B cell (primary cell): ENCODE results near the gene BRIP1. TPM values are rescaled to one million over a fixed set of nuclear protein-coding genes. Genes with fewer than 3 reads are reported as not detected.

ENCODE experiments used
- ATAC-seq: fragments of 200-7000 bp; cut with Tn5 transposase; one replicate; pipeline ENCODE4 v1.10.0; 2021; ENCODE audit warnings: low read depth, mild to moderate bottlenecking, moderate number of reproducible peaks, moderate library complexity
- CTCF ChIA-PET: fragments of 350-600 bp; sonication (Branson Sonifier 250); formaldehyde crosslinking; loops from one replicate; lab custom pipeline; 2021; ENCODE audit warnings: antibody characterized with exemption, inconsistent platforms; lab: Charles Lee
- POLR2A ChIA-PET: fragments of 350-600 bp; sonication (Branson Sonifier 250); formaldehyde crosslinking; loops from one replicate; lab custom pipeline; 2021; ENCODE audit warnings: antibody characterized with exemption; lab: Charles Lee
- DNase-seq: peaks from one replicate; pipeline ENCODE4 v3.0.0; 2013
- H2AFZ ChIP-seq: 2 replicates; pipeline ENCODE4 v1.6.1; 2012; ENCODE audit warnings: mild to moderate bottlenecking, low read depth, low read length; ENCODE audit not compliant: insufficient read depth, poor library complexity, severe bottlenecking
- H3K27ac ChIP-seq, 2 donors: 1 replicate in 1 of 2; 2 replicates in 1 of 2; pipeline ENCODE4 v1.5.1; 2012 to 2013; ENCODE audit warnings: low read length in 2 of 2, mild to moderate bottlenecking in 2 of 2, moderate library complexity in 1 of 2
- H3K27me3 ChIP-seq, 4 experiments: fragments of 200-600 bp in 1 of 4; sonication (generic) in 1 of 4; replicated peaks in 1 of 4; 1 replicate in 2 of 4; 2 replicates in 2 of 4; pipeline versions ENCODE4 v1.6.1 to v1.7.0; 2013 to 2016; ENCODE audit warnings: low read length in 3 of 4, mild to moderate bottlenecking in 2 of 4, mixed read lengths in 1 of 4, moderate library complexity in 1 of 4; ENCODE audit not compliant: insufficient read depth in 4 of 4, control insufficient read depth in 3 of 4; ENCODE audit errors: control extremely low read depth in 1 of 4
- H3K36me3 ChIP-seq, 2 experiments: replicated peaks in 1 of 2; 1 replicate in 1 of 2; 2 replicates in 1 of 2; pipeline versions ENCODE4 v1.6.1 to v1.7.1; 2013; ENCODE audit warnings: low read length in 1 of 2; ENCODE audit not compliant: insufficient read depth in 2 of 2, control insufficient read depth in 1 of 2; ENCODE audit errors: control extremely low read depth in 1 of 2, extremely low read depth in 1 of 2
- H3K4me1 ChIP-seq, 2 donors: fragments of 200-600 bp in 1 of 2; sonication (generic) in 1 of 2; 1 replicate in 1 of 2; 2 replicates in 1 of 2; pipeline versions ENCODE4 v1.5.1 to v1.6.1; 2013 to 2017; ENCODE audit warnings: low read length in 2 of 2; ENCODE audit not compliant: control insufficient read depth in 2 of 2, insufficient read depth in 2 of 2
- H3K4me2 ChIP-seq: replicated peaks from 2 replicates; pipeline ENCODE3; 2012; ENCODE audit warnings: mild to moderate bottlenecking, low read depth, low read length; ENCODE audit not compliant: poor library complexity, severe bottlenecking
- H3K4me3 ChIP-seq, 5 experiments: fragments of 200-600 bp in 1 of 5; sonication (generic) in 1 of 5; 1 replicate in 3 of 5; 2 replicates in 2 of 5; pipeline versions ENCODE4 v1.5.1 to v1.7.0; 2011 to 2016; ENCODE audit warnings: low read length in 4 of 5, mild to moderate bottlenecking in 4 of 5, low read depth in 2 of 5, control low read depth in 1 of 5, moderate library complexity in 1 of 5; ENCODE audit not compliant: insufficient read depth in 1 of 5; ENCODE audit errors: control extremely low read depth in 1 of 5, extremely low read depth in 1 of 5
- H3K79me2 ChIP-seq: fragments of 200-600 bp; sonication (generic); one replicate; pipeline ENCODE4 v1.6.0; 2016; ENCODE audit warnings: low read length; ENCODE audit not compliant: control insufficient read depth, insufficient read depth
- H3K9ac ChIP-seq: fragments of 200-600 bp; sonication (generic); 2 replicates; pipeline ENCODE4 v1.6.1; 2017; ENCODE audit warnings: mild to moderate bottlenecking, low read length, moderate library complexity
- H3K9me3 ChIP-seq, 3 donors: one replicate each; pipeline versions ENCODE4 v1.6.1 to v1.7.1; 2013; ENCODE audit warnings: low read length in 2 of 3; ENCODE audit not compliant: control insufficient read depth in 2 of 3, insufficient read depth in 1 of 3; ENCODE audit errors: control extremely low read depth in 1 of 3
- H4K20me1 ChIP-seq: 2 replicates; pipeline ENCODE4 v1.6.0; 2012; ENCODE audit warnings: mild to moderate bottlenecking, low read length; ENCODE audit not compliant: insufficient read depth, control insufficient read depth, poor library complexity, severe bottlenecking
- H3K27ac Mint-ChIP-seq: one replicate; pipeline ENCODE4 v1.8.0; 2021; ENCODE audit warnings: mixed read lengths
- H3K27me3 Mint-ChIP-seq: one replicate; pipeline ENCODE4 v1.8.0; 2021; ENCODE audit warnings: mixed read lengths
- H3K4me1 Mint-ChIP-seq: one replicate; pipeline ENCODE4 v1.8.0; 2021; ENCODE audit warnings: mixed read lengths
- H3K4me3 Mint-ChIP-seq: one replicate; pipeline ENCODE4 v1.8.0; 2021; ENCODE audit warnings: mixed read lengths
- H3K9me3 Mint-ChIP-seq: one replicate; pipeline ENCODE4 v1.8.0; 2022; ENCODE audit warnings: mixed read lengths; ENCODE audit not compliant: insufficient read depth
- CTCF ChIP-seq: fragments of 200-600 bp; IDR thresholded peaks from one replicate; pipeline ENCODE4 v1.8.0; 2022; ENCODE audit warnings: antibody characterized with exemption, mild to moderate bottlenecking
- EZH2 ChIP-seq: IDR thresholded peaks from 2 replicates; pipeline ENCODE4 v1.6.1; 2012; ENCODE audit warnings: borderline replicate concordance, low read depth, mild to moderate bottlenecking, moderate library complexity, low read length; ENCODE audit not compliant: insufficient read depth, poor library complexity, severe bottlenecking
- WGBS: methylation state at CpG from one replicate; pipeline ENCODE4 v1.1.5; 2013; ENCODE audit warnings: missing lambda C conversion rate; ENCODE audit not compliant: insufficient coverage; 5-methylcytosine and 5-hydroxymethylcytosine counted together
- intact Hi-C: fragments of 100-400 bp; cut with micrococcal nuclease; formaldehyde crosslinking; loops from one replicate; pipeline ENCODE4 v1.10.0; 2022
- polyA plus RNA-seq: library from polyadenylated mRNA; depleted of rRNA; stranded (reverse); fragments of >200 nt; gene quantifications from 2 replicates; pipeline ENCODE4 v1.2.3, GENCODE V29; 2012
- total RNA-seq, 2 donors: library from RNA; stranded (reverse); fragments of 120-200 nt in 1 of 2; gene quantifications; 1 replicate in 1 of 2; 2 replicates in 1 of 2; pipeline versions ENCODE4 v1.2.3 to v1.2.4, GENCODE V29; 2013 to 2022

BRIP1 gene
- total and polyA plus RNA-seq, 2 donors (not counting 1 experiment from before 2014, with no cell fraction given): 0.89 to 2.4 TPM

GRCh38 chr17:61700252-61700651, 163.1 kb downstream of the BRIP1 start:
- TF ChIP-seq EZH2 (no peak), CTCF (no peak)
- peaks cover 8 to 34% (median 12%) of the 10 kb centered on the region in 3 donors for H3K9me3 ChIP-seq
- ATAC-seq (no peak), DNase-seq (no peak)
- Mint-ChIP-seq H3K4me3 (no peak overlapping the region), H3K27me3 (no peaks in the 10 kb centered on the region), H3K9me3 (peaks cover 19% of the 10 kb centered on the region), H3K4me1 (no peaks in the 10 kb centered on the region), H3K27ac (no peak overlapping the region)
- H3K4me3 ChIP-seq: no peak overlapping the region
- H3K79me2 ChIP-seq: no peaks in the 10 kb centered on the region
- POLR2A ChIA-PET: no interaction called here
- WGBS: no CpG with 5 or more reads among the region's 5 CpGs
- H3K4me2 ChIP-seq: no peak overlapping the region
- no peaks in the 10 kb centered on the region for H3K36me3 ChIP-seq
- no peak overlapping the region for H2AFZ ChIP-seq
- no peaks in the 10 kb centered on the region for H3K4me1 ChIP-seq
- intact Hi-C loops: no loop called here
- no peak overlapping the region for H3K27ac ChIP-seq
- no peaks in the 10 kb centered on the region for H3K27me3 ChIP-seq
- CTCF ChIA-PET: no interaction called here
- H4K20me1 ChIP-seq: no peaks in the 10 kb centered on the region
- H3K9ac ChIP-seq: no peak overlapping the region

- no peak for ATAC-seq
- H3K4me1 ChIP-seq: no peaks in the 10 kb centered on the region
- no peaks in the 10 kb centered on the region for H3K4me1 Mint-ChIP-seq
- H3K79me2 ChIP-seq: no peaks in the 10 kb centered on the region
- peaks cover 8 to 34% (median 12%) of the 10 kb centered on the region in 3 donors for H3K9me3 ChIP-seq
- H3K27me3 Mint-ChIP-seq: no peaks in the 10 kb centered on the region
- intact Hi-C loops: no loop called here
- no peak overlapping the region for H3K9ac ChIP-seq
- 100% methylated on average over 1 of the region's 2 CpGs for WGBS
- ChIA-PET CTCF (no interaction called here), POLR2A (no interaction called here)
- TF ChIP-seq EZH2 (no peak), CTCF (no peak)
- H3K27me3 ChIP-seq: no peaks in the 10 kb centered on the region
- no peaks in the 10 kb centered on the region for H4K20me1 ChIP-seq
- no peak for DNase-seq
- no peak overlapping the region for H3K27ac Mint-ChIP-seq
- H3K9me3 Mint-ChIP-seq: peaks cover 19% of the 10 kb centered on the region
- no peak overlapping the region for H3K4me3 ChIP-seq
- no peak overlapping the region for H2AFZ ChIP-seq
- no peaks in the 10 kb centered on the region for H3K36me3 ChIP-seq
- H3K4me3 Mint-ChIP-seq: no peak overlapping the region
- no peak overlapping the region for H3K27ac ChIP-seq
- no peak overlapping the region for H3K4me2 ChIP-seq
These were observed 163.6 kb downstream of the BRIP1 start for GRCh38 chr17:61699694-61700093.
